GM19193 (cell line): ENCODE measurements around the gene MTX1.

Experiments used
- POLR2A ChIP-seq: IDR thresholded peaks from 4 replicates; pipeline ENCODE4 v1.6.1; 2011; ENCODE audit not compliant: insufficient read depth, insufficient read length; ENCODE audit errors: extremely low read depth

Gene MTX1

GRCh38 chr1:155208541-155209311 is at the start of gene MTX1:
Gene MTX1 (plus strand): TSS chr1:155208695. CDS start chr1:155208805, 110 bp downstream.
- TF ChIP-seq POLR2A: peak; percentile 55

- TF ChIP-seq POLR2A: no peak
Measured at GRCh38 chr1:155158991-155159390, 49.5 kb upstream of the MTX1 start.

- no peak for TF ChIP-seq POLR2A
Measured at GRCh38 chr1:155160128-155160527, 48.4 kb upstream of the MTX1 start.

GRCh38 chr1:155166051-155166470 is 42.4 kb upstream of the MTX1 start:
- no peak for TF ChIP-seq POLR2A

GRCh38 chr1:155166471-155167165 is 41.9 kb upstream of the MTX1 start:
- no peak for TF ChIP-seq POLR2A

- TF ChIP-seq POLR2A: no peak
Measured at GRCh38 chr1:155167166-155168104, 41.1 kb upstream of the MTX1 start.

GRCh38 chr1:155168456-155169210 is 39.9 kb upstream of the MTX1 start:
- TF ChIP-seq POLR2A: no peak

GRCh38 chr1:155169541-155169940 is 39.0 kb upstream of the MTX1 start:
- no peak for TF ChIP-seq POLR2A

- no peak for TF ChIP-seq POLR2A
Measured at GRCh38 chr1:155170101-155170785, 38.3 kb upstream of the MTX1 start.

- TF ChIP-seq POLR2A: no peak
Measured at GRCh38 chr1:155170806-155171205, 37.7 kb upstream of the MTX1 start.

GRCh38 chr1:155171836-155172731 is 36.4 kb upstream of the MTX1 start:
- TF ChIP-seq POLR2A: no peak

- TF ChIP-seq POLR2A: peak; percentile 91
Measured at GRCh38 chr1:155172732-155173477, 35.6 kb upstream of the MTX1 start, which contains the start of gene KRTCAP2. Gene KRTCAP2 (minus strand): TSS chr1:155173304. CDS start chr1:155173224, 80 bp downstream.

- TF ChIP-seq POLR2A: no peak
Measured at GRCh38 chr1:155173478-155174323, 34.8 kb upstream of the MTX1 start, which contains the start of gene TRIM46. Gene TRIM46 (plus strand): TSS chr1:155173849. CDS start chr1:155173967, 118 bp downstream.
